GM12878 (cell line): ENCODE data around the gene CHP1. TPM values are rescaled to one million over a fixed set of nuclear protein-coding genes. Genes with fewer than 3 reads are reported as not detected.

ENCODE experiments used
- ATAC-seq: fragments of 200-7000 bp; cut with Tn5 transposase; 3 replicates; pipeline ENCODE4 v1.9.1; 2020; ENCODE audit warnings: mild to moderate bottlenecking, moderate library complexity
- BruUV-seq: library from RNA; stranded (reverse); fragments of 400-500 nt; replicated peaks from 2 replicates; lab custom pipeline; 2021; lab: Mats Ljungman, UMichigan
- CTCF ChIA-PET: fragments of 300-600 bp; sonication (Branson Sonifier 250); formaldehyde crosslinking; extraction: SDS; loops from one replicate; lab custom pipeline; 2021; ENCODE audit warnings: inconsistent platforms; lab: Yijun Ruan, JAX
- POLR2A ChIA-PET: fragments of 350-600 bp; formaldehyde crosslinking; extraction: SDS; loops from one replicate; lab custom pipeline; 2021; ENCODE audit warnings: inconsistent platforms; lab: Charles Lee
- RAD21 ChIA-PET: fragments of 300-600 bp; sonication (Branson Sonifier 250); formaldehyde crosslinking; loops from one replicate; lab custom pipeline; 2023; ENCODE audit warnings: antibody characterized with exemption; ENCODE audit not compliant: unreplicated experiment; lab: Charles Lee
- SMC1A ChIA-PET: fragments of 300-600 bp; sonication (Branson Sonifier 250); formaldehyde crosslinking; loops from one replicate; lab custom pipeline; 2023; ENCODE audit not compliant: unreplicated experiment, uncharacterized antibody; lab: Charles Lee
- DNase-seq: peaks from one replicate; pipeline ENCODE4 v3.0.0-alpha.2; 2011; ENCODE audit warnings: low read depth, low spot score
- FAIRE-seq: peaks from 3 replicates; lab custom pipeline; 2011; peaks lifted over from hg19 to GRCh38; lab: Jason Lieb, UNC
- H2AFZ ChIP-seq: 2 replicates; pipeline ENCODE4 v1.6.0; 2011; ENCODE audit warnings: low read depth, low read length, control low read depth; ENCODE audit not compliant: control insufficient read depth
- H3K27ac ChIP-seq: 2 replicates; pipeline ENCODE4 v1.5.1; 2011; ENCODE audit warnings: control low read depth; ENCODE audit not compliant: control insufficient read depth, insufficient read depth
- H3K27me3 ChIP-seq, 2 experiments: replicated peaks in 1 of 2; 2 replicates each; pipeline versions ENCODE4 v1.6.0 to v1.6.1; 2011; ENCODE audit warnings: low read length in 1 of 2; ENCODE audit not compliant: control insufficient read depth in 2 of 2, insufficient read depth in 2 of 2
- H3K36me3 ChIP-seq, 2 experiments: 2 replicates each; pipeline ENCODE4 v1.5.1; 2011; ENCODE audit warnings: low read length in 1 of 2; ENCODE audit not compliant: control insufficient read depth in 2 of 2, insufficient read depth in 2 of 2
- H3K4me1 ChIP-seq: 2 replicates; pipeline ENCODE4 v1.6.1; 2011; ENCODE audit warnings: mild to moderate bottlenecking, low read length, moderate library complexity, mixed read lengths; ENCODE audit not compliant: control insufficient read depth, insufficient read depth
- H3K4me2 ChIP-seq: 2 replicates; pipeline ENCODE4 v1.6.0; 2011; ENCODE audit warnings: control low read depth; ENCODE audit not compliant: control insufficient read depth, insufficient read depth
- H3K4me3 ChIP-seq: fragments of 200-600 bp; sonication (generic); 2 replicates; pipeline ENCODE4 v1.5.1; 2016
- H3K79me2 ChIP-seq: 2 replicates; pipeline ENCODE4 v1.6.0; 2011; ENCODE audit warnings: low read length; ENCODE audit not compliant: control insufficient read depth, insufficient read depth
- H3K9ac ChIP-seq: 2 replicates; pipeline ENCODE4 v1.8.0; 2011; ENCODE audit warnings: low read length, control low read depth, mixed read lengths; ENCODE audit not compliant: control insufficient read depth, insufficient read depth
- H3K9me3 ChIP-seq: replicated peaks from 3 replicates; pipeline ENCODE4 v1.5.1; 2011; ENCODE audit warnings: mild to moderate bottlenecking, low read length; ENCODE audit not compliant: control insufficient read depth, insufficient read depth
- H4K20me1 ChIP-seq: 2 replicates; pipeline ENCODE4 v1.6.0; 2011; ENCODE audit not compliant: control insufficient read depth, insufficient read depth
- GATAD2B ChIP-seq: fragments of 450-650 bp; conservative IDR thresholded peaks from 2 replicates; pipeline ENCODE4 v1.6.1; 2017; ENCODE audit warnings: low read depth, mild to moderate bottlenecking, moderate library complexity
- RUNX3 ChIP-seq: IDR thresholded peaks from 2 replicates; pipeline ENCODE4 v1.6.1; 2012; ENCODE audit warnings: low read length, inconsistent platforms
- SMAD1 ChIP-seq: fragments of 450-650 bp; IDR thresholded peaks from 2 replicates; pipeline ENCODE4 v1.6.1; 2018; ENCODE audit warnings: mild to moderate bottlenecking, low read depth; ENCODE audit not compliant: partially characterized antibody
- TCF7 ChIP-seq: IDR thresholded peaks from 2 replicates; pipeline ENCODE4 v1.6.1; 2014; ENCODE audit warnings: antibody characterized with exemption, borderline replicate concordance
- WGBS: methylation state at CpG from one replicate; pipeline ENCODE4 v1.1.6; 2016; ENCODE audit warnings: low lambda C conversion rate; ENCODE audit not compliant: insufficient replicate concordance, insufficient coverage; ENCODE audit errors: missing lambda C conversion rate; 5-methylcytosine and 5-hydroxymethylcytosine counted together
- in situ Hi-C: fragments of 300-500 bp; cut with MboI; formaldehyde crosslinking; loops from 9 replicates; pipeline ENCODE4 v1.14.3; 2018; ENCODE audit warnings: mixed read lengths
- intact Hi-C: fragments of 100-400 bp; cut with micrococcal nuclease; formaldehyde crosslinking; loops from one replicate; pipeline ENCODE4 v1.14.2; 2022; ENCODE audit not compliant: unreplicated experiment
- polyA plus RNA-seq, 11 experiments: library from polyadenylated mRNA; depleted of rRNA in 4 of 11; unstranded in 6 of 11; stranded (reverse) in 5 of 11; fragments of >200 nt; fragmentation: Nextera tagmentation in 4 of 11; fragmentation: Illumina TruSeq in 1 of 11; extraction: Ambion mirVana in 4 of 11; extraction: Trizol in 1 of 11; gene quantifications; 1 replicate in 1 of 11; 2 replicates in 10 of 11; pipeline versions ENCODE4 v1.2.1 to v1.2.3, GENCODE V29; 2011 to 2016; ENCODE audit warnings: inconsistent platforms in 2 of 11, missing spikeins in 2 of 11, low read depth in 1 of 11
- total RNA-seq, 4 experiments: library from RNA; depleted of rRNA in 3 of 4; stranded (reverse); fragments of >200 nt in 3 of 4; fragmentation: Illumina TruSeq in 1 of 4; extraction: Trizol in 1 of 4; gene quantifications; 2 replicates each; pipeline versions ENCODE4 v1.2.1 to v1.2.3, GENCODE V29; 2013 to 2021

Gene CHP1
- total and polyA plus RNA-seq, 10 of the 15 experiments (the other 5 are each of a cell fraction or from before 2014, with no cell fraction given), result 25.7 to 45.9 (median 39.1) TPM

DNA sequence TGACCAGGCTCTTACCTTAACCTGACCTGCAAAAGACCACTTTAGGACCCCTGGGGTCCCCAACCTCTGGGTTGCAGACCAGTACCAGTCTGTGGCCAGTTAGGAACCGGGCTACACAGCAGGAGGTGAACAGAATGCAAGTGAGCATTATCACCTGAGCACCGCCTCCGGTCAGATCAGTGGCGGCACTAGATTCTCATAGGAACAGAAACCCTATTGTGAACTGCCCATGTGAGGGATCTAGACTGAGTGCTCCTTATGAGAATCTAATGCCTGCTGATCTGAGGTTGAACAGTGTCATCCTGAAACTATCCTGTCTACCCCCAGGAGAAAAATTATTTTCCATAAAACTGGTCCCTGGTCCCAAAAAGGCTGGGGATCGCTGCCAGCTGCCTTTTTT is 20.3 kb downstream of the CHP1 start:
- in situ Hi-C loops, result no loop called here
- BruUV-seq, result no TSS peak
- CTCF ChIA-PET, result interaction anchor here (0.7 kb wide), 1 partner anchor 17 kb away, joined by 3 read pairs; no protein-coding TSS in a partner anchor

DNA sequence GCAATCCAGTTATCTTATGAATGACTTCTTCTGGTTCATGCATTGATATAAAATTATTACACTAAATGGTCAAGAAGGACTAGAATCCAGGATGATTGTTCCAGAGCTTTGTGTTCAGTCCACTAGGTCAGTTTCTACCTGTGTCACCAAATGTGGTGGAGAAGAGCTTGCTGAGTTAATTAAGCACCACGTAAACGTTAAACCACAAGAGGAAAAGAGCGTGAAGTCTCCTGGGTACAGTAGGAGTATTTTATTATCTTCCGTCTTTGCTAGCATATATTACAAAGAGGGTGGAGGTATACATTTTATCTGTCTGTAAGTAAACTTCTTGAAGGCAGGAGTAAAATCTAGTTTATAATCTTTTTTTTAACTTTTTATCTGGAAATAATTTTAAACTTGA is 23.5 kb downstream of the CHP1 start:
- H3K27ac ChIP-seq, result no peak overlapping the region
- ChIA-PET POLR2A (interaction anchor here (0.6 kb wide), 1 partner anchor 62 kb away, joined by 3 read pairs; no protein-coding TSS in a partner anchor), RAD21 (interaction anchor here (1.6 kb wide), 1 partner anchor 23 kb away, joined by 6 read pairs; the partner anchor contains the start of gene CHP1), CTCF (interaction anchor here (0.7 to 1.4 kb wide), 4 partner anchors 9 to 272 kb away, joined by 3 read pairs; partner anchors contain the start of gene CHP1), SMC1A (interaction anchor here (0.8 to 1.5 kb wide), 4 partner anchors 8 to 78 kb away, joined by 3 to 4 read pairs (median 4); partner anchors contain the start of genes NUSAP1 and OIP5)
- in situ Hi-C loops, result no loop called here
- 0 out of 2 replicates have a peak overlapping the region, but pooled peaks have one; percentile 17 for H3K4me2 ChIP-seq
- no peak overlapping the region for H3K9ac ChIP-seq
- 51% methylated on average over 4 of the region's 4 CpGs for WGBS
- no peak overlapping the region for H2AFZ ChIP-seq
- H3K4me3 ChIP-seq, result no peak overlapping the region
- no TSS peak for BruUV-seq
- peaks cover 8% of the 10 kb centered on the region for H3K4me1 ChIP-seq
- TF ChIP-seq RUNX3 (peak; percentile 24; the same call in 1 of the 2 replicates), TCF7 (no peak)
- no peak for DNase-seq
- intact Hi-C loops, result no loop called here
- no peaks in the 10 kb centered on the region for H3K79me2 ChIP-seq
- no peaks in the 10 kb centered on the region; a peak in 1 of 4 replicates for H3K36me3 ChIP-seq
- no peaks in the 10 kb centered on the region for H3K27me3 ChIP-seq
- no peaks in the 10 kb centered on the region for H3K9me3 ChIP-seq
- FAIRE-seq, result no peak
- no peak for ATAC-seq
- no peaks in the 10 kb centered on the region for H4K20me1 ChIP-seq

More for the DNA sequence above, 20.3 kb downstream of the CHP1 start:
- DNase-seq (no peak), ATAC-seq (no peak), FAIRE-seq (no peak)
- H3K27ac ChIP-seq, result no peak overlapping the region
- intact Hi-C loops, result no loop called here
- H3K9ac ChIP-seq, result no peak overlapping the region
- POLR2A ChIA-PET, result no interaction called here
- 88% methylated on average over 5 of the region's 5 CpGs for WGBS
- no peak overlapping the region for H3K4me2 ChIP-seq
- H3K79me2 ChIP-seq, result no peaks in the 10 kb centered on the region
- SMC1A ChIA-PET, result no interaction called here
- H3K9me3 ChIP-seq, result no peaks in the 10 kb centered on the region
- H2AFZ ChIP-seq, result no peak overlapping the region
- H3K27me3 ChIP-seq, result no peaks in the 10 kb centered on the region
- no peak overlapping the region for H3K4me3 ChIP-seq
- RAD21 ChIA-PET, result no interaction called here
- no peaks in the 10 kb centered on the region; a peak in 1 of 4 replicates for H3K36me3 ChIP-seq
- no peak for TF ChIP-seq GATAD2B
- no peak for TF ChIP-seq SMAD1
- no peaks in the 10 kb centered on the region for H4K20me1 ChIP-seq
- H3K4me1 ChIP-seq, result no peaks in the 10 kb centered on the region
